Left ventricle myocardium inferior (tissue), 1 donor: ENCODE data around the gene LRRC7. TPM values are rescaled to one million over a fixed set of nuclear protein-coding genes. Genes with fewer than 3 reads are reported as not detected.

Experiments
- DNase-seq: peaks from one replicate; pipeline ENCODE4 v3.0.0-alpha.2; 2020
- H3K27ac ChIP-seq: fragments of 200-600 bp; replicated peaks from 2 replicates; pipeline ENCODE4 v1.8.0; 2021
- H3K27me3 ChIP-seq: fragments of 200-600 bp; 2 replicates; pipeline ENCODE4 v1.8.0; 2021; ENCODE audit warnings: low read depth
- H3K36me3 ChIP-seq: fragments of 200-600 bp; 2 replicates; pipeline ENCODE4 v1.8.0; 2021
- H3K4me1 ChIP-seq: fragments of 200-600 bp; 2 replicates; pipeline ENCODE4 v1.8.0; 2021
- H3K4me3 ChIP-seq: fragments of 200-600 bp; 2 replicates; pipeline ENCODE4 v1.8.0; 2021; ENCODE audit warnings: mild to moderate bottlenecking, moderate library complexity
- H3K9me3 ChIP-seq: fragments of 200-600 bp; replicated peaks from 2 replicates; pipeline ENCODE4 v1.8.0; 2021
- CTCF ChIP-seq: fragments of 200-600 bp; IDR thresholded peaks from 2 replicates; pipeline ENCODE4 v1.8.0; 2021; ENCODE audit warnings: antibody characterized with exemption, mild to moderate bottlenecking, borderline replicate concordance
- intact Hi-C: fragments of 100-400 bp; cut with micrococcal nuclease; formaldehyde crosslinking; loops from one replicate; pipeline ENCODE4 v1.11.0; 2022
- total RNA-seq: library from RNA; stranded (reverse); fragmentation: NEBNext Ultra II Directional; extraction: Animal tissue kit (Norgen Biotek cat#: 25700); gene quantifications from one replicate; pipeline ENCODE4 v1.2.1, GENCODE V29; 2021
- donor health status: DM: no; HTN: yes; CAD: no; lungs with severe emphysema.

The LRRC7 gene
- total RNA-seq, 1 donor from 2014 or later = 0.44 TPM

GRCh38 chr1:69691179-69691578, 123.5 kb downstream of the LRRC7 start:
- intact Hi-C loops = no loop called here
- H3K27ac ChIP-seq = no peak overlapping the region
- DNase-seq = no peak
- no peaks in the 10 kb centered on the region for H3K4me1 ChIP-seq
- H3K9me3 ChIP-seq = peaks cover 20% of the 10 kb centered on the region
- no peaks in the 10 kb centered on the region for H3K36me3 ChIP-seq
- no peak for TF ChIP-seq CTCF
- H3K4me3 ChIP-seq = no peak overlapping the region
- H3K27me3 ChIP-seq = no peaks in the 10 kb centered on the region

- no peak for DNase-seq
- no peak overlapping the region for H3K27ac ChIP-seq
- peaks cover 9% of the 10 kb centered on the region for H3K9me3 ChIP-seq
- H3K4me3 ChIP-seq = no peak overlapping the region
- TF ChIP-seq CTCF = no peak
- H3K4me1 ChIP-seq = no peaks in the 10 kb centered on the region
- no peaks in the 10 kb centered on the region for H3K27me3 ChIP-seq
- H3K36me3 ChIP-seq = no peaks in the 10 kb centered on the region
- intact Hi-C loops = no loop called here
Observed at GRCh38 chr1:69693921-69694675, 126.4 kb downstream of the LRRC7 start.

- no peak for TF ChIP-seq CTCF
- no peak overlapping the region for H3K4me3 ChIP-seq
Observed at GRCh38 chr1:69697340-69697739, 129.6 kb downstream of the LRRC7 start.

GRCh38 chr1:69700770-69701169, 133.0 kb downstream of the LRRC7 start:
- intact Hi-C loops = no loop called here

More at GRCh38 chr1:69697340-69697739, 129.6 kb downstream of the LRRC7 start:
- peaks cover 3% of the 10 kb centered on the region for H3K4me1 ChIP-seq
- H3K27ac ChIP-seq = no peak overlapping the region
- H3K27me3 ChIP-seq = no peaks in the 10 kb centered on the region
- H3K36me3 ChIP-seq = no peaks in the 10 kb centered on the region
- H3K9me3 ChIP-seq = peaks cover 18% of the 10 kb centered on the region
- intact Hi-C loops = no loop called here
- DNase-seq = no peak

GRCh38 chr1:69702085-69702484, 134.4 kb downstream of the LRRC7 start:
- no peak overlapping the region for H3K27ac ChIP-seq
- no peaks in the 10 kb centered on the region for H3K36me3 ChIP-seq
- TF ChIP-seq CTCF = no peak
- H3K9me3 ChIP-seq = peaks cover 9% of the 10 kb centered on the region
- intact Hi-C loops = no loop called here
- H3K4me3 ChIP-seq = no peak overlapping the region
- peaks cover 3% of the 10 kb centered on the region for H3K4me1 ChIP-seq
- no peaks in the 10 kb centered on the region for H3K27me3 ChIP-seq
- DNase-seq = no peak

More at GRCh38 chr1:69700770-69701169, 133.0 kb downstream of the LRRC7 start:
- H3K4me3 ChIP-seq = no peak overlapping the region
- peaks cover 3% of the 10 kb centered on the region for H3K4me1 ChIP-seq
- no peaks in the 10 kb centered on the region for H3K27me3 ChIP-seq
- H3K36me3 ChIP-seq = no peaks in the 10 kb centered on the region
- no peak overlapping the region for H3K27ac ChIP-seq
- no peak for TF ChIP-seq CTCF
- peaks cover 9% of the 10 kb centered on the region for H3K9me3 ChIP-seq
- no peak for DNase-seq
